Peyer's patch (tissue), 4 donors: ENCODE measurements around the gene MYO18B.

Source experiments
- POLR2A ChIP-seq, 2 donors: fragments of 450-650 bp; IDR thresholded peaks; one replicate each; pipeline ENCODE4 v1.5.1; 2017; ENCODE audit warnings: antibody characterized with exemption in 2 of 2, mild to moderate bottlenecking in 2 of 2, moderate library complexity in 2 of 2
- TF ChIP-seq, protein P1 (sequence below), 6 experiments: fragments of 450-650 bp in 4 of 6; fragments of 200-600 bp in 2 of 6; sonication (generic) in 1 of 6; IDR thresholded peaks; one replicate each; pipeline ENCODE4 v1.5.1; 2017 to 2019; ENCODE audit warnings: antibody characterized with exemption in 6 of 6, mild to moderate bottlenecking in 3 of 6, moderate library complexity in 1 of 6

DNA sequence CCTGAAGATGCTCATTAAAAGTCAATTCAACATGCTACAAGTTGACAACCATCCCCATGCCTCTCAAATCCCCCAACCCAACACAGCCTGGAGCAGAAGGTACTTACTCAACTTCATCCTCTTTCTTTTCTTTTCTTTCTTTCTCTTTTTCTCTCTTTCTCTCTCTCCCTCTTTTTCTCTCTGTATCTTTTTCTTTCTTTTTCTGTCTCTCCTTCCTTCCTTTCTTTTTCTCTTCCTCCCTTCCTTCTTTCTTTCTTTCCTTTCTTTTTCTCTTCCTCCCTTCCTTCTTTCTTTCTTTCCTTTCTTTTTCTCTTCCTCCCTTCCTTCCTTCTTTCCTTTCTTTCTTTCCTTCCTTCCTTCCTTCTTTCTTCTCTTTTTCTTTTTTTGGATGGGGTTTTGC lies 291.6 kb downstream of the MYO18B start:
- TF ChIP-seq, protein P1, sequence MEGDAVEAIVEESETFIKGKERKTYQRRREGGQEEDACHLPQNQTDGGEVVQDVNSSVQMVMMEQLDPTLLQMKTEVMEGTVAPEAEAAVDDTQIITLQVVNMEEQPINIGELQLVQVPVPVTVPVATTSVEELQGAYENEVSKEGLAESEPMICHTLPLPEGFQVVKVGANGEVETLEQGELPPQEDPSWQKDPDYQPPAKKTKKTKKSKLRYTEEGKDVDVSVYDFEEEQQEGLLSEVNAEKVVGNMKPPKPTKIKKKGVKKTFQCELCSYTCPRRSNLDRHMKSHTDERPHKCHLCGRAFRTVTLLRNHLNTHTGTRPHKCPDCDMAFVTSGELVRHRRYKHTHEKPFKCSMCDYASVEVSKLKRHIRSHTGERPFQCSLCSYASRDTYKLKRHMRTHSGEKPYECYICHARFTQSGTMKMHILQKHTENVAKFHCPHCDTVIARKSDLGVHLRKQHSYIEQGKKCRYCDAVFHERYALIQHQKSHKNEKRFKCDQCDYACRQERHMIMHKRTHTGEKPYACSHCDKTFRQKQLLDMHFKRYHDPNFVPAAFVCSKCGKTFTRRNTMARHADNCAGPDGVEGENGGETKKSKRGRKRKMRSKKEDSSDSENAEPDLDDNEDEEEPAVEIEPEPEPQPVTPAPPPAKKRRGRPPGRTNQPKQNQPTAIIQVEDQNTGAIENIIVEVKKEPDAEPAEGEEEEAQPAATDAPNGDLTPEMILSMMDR (IDR thresholded peaks at IDR 0.05) = no peak
- TF ChIP-seq POLR2A (IDR thresholded peaks at IDR 0.05) = no peak
